HG03097 (cell line): ENCODE data around the gene RBPJL.
"Not testable (repeated sequence)": the region's sequence is repeated elsewhere in the genome, so short reads cannot be mapped to it uniquely, and the experiment has no call there.

ENCODE experiments used
- ATAC-seq: cut with Tn5 transposase; IDR thresholded peaks from one replicate; pipeline ENCODE4 v1.9.1; 2021; ENCODE audit not compliant: unreplicated experiment, low FRiP score

Gene RBPJL

DNA sequence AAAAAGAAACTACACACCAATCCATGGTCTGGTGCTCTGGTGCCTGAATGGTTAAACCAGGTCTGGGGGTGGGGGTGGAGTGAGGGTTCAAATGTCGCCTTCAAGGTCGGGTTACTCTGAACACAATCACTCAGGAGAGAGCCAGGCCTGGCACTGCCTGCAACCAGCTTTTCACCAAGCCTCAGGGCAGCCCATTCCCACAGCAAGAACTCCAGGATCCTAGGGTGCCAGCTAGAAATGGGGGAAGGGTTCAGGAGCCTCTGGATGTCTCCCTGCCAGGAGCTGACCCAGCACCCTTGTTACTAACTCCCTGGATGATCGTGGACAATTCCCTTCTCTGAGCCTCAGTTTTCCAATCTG, 34.9 kb downstream of the RBPJL start:
- ATAC-seq, result no peak

DNA sequence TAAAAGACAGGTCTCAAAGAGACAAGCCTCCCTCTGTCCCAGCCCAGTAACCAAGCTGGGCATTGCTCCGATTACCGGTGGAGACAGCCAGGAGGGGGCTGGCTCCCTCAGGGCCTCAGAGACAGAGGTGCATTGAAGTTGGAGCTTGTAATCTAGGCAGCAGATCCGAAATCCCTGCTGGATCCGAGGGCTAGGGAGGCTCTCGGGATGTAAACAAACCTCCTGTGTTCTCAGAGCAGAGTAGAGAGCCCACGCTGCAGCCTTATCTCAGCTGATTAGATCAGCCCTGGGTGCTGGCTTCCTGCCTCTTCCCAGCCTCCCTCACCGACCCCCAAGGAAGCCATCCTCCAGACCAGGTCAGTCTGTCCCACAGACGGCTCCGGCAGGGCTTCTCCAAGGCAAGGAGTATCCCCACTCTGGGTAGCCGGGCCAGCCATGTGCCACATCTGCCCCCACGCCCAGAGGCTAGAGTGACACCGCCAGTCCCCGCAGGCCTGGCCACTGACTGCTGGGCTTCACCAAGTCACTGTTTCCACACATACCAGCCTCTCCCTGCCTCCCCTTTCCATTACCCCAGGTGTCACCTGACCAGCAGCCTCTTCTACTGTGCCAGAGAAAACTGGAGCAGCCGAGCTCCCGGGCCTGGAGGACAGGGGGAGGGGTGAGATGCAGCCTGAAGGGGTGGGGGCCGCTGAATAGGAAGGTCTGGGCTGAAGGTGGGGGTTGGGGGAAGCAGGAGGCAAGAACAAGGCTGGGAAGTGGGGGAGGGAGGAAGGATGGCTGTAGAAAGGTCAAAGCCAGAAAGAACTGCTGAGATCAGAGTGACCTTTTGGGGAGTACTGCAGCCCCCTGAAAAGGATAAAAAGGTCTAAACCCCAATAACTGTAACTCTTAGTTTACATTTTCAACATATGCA, 35.6 kb downstream of the RBPJL start:
- ATAC-seq, result no peak

- ATAC-seq, result no peak
Observed at GRCh38 chr20:45342855-45343531, 36.4 kb downstream of the RBPJL start.

DNA sequence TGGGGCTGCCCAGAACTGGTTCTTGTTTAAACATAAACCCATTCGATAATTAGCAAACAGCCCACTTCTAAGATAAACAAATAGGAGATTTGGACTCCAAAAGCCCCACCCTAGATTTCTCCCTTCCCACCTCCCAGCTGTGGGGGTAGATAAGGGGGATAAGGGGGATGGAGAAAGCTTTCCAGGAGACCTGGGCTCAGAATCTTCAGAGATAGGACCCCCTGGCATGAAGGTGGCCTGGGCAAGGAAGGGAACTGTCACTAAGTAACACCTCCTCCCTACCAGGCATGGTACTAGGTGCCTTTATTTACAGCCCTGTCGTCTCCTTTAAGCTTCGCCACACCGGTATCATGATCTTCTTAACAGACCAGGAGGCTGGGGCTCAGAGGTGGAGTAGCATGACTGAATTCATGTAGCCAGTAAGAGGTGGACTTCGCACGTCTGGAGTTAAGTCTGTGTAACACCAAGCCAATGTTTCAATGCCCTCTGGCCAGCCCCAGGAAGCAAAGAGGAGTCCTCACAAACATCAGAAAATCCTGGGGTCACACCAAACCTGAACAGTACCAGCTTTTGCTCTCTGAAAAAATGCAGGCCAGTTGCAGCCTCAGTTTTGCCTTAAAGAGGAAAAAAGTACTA, 37.0 kb downstream of the RBPJL start:
- ATAC-seq, result no peak

- ATAC-seq, result no peak
Observed at GRCh38 chr20:45344168-45344860, 37.7 kb downstream of the RBPJL start.

- ATAC-seq, result no peak
Observed at GRCh38 chr20:45345104-45345936, 38.7 kb downstream of the RBPJL start.

- no peak for ATAC-seq
Observed at GRCh38 chr20:45346291-45346718, 39.7 kb downstream of the RBPJL start.

- no peak for ATAC-seq
Observed at GRCh38 chr20:45346851-45347250, 40.2 kb downstream of the RBPJL start.

DNA sequence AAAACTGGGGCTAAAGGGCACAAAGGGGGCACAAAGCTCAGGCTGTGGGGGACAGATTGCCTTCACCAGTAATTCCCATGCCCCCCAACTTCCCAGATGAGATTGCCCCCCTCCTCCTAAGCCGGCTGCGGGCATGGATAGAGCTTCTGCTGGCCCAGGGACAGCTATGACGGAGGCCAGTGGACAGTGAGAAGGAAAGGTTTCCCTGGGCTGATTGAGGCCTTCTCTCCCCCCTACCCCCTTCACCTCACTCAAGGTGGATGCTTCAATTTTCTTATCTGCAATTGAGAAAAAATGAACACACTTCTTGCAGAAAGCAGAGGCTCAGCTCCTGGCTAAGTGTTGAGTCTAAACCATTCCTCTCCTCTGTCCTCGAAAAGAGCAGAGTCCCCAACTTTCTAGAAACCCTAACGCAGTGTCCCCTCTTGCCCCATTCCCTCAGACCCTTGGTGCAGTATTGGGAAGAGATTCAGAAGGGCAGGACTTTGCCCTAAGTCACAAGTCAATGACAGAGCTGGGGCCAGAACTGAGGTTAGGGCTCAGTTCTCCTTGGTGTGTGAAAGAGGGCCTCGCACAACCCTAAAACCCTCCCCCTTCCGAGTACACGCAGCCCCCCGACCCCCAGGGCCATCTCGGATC, 40.8 kb downstream of the RBPJL start:
- no peak for ATAC-seq

DNA sequence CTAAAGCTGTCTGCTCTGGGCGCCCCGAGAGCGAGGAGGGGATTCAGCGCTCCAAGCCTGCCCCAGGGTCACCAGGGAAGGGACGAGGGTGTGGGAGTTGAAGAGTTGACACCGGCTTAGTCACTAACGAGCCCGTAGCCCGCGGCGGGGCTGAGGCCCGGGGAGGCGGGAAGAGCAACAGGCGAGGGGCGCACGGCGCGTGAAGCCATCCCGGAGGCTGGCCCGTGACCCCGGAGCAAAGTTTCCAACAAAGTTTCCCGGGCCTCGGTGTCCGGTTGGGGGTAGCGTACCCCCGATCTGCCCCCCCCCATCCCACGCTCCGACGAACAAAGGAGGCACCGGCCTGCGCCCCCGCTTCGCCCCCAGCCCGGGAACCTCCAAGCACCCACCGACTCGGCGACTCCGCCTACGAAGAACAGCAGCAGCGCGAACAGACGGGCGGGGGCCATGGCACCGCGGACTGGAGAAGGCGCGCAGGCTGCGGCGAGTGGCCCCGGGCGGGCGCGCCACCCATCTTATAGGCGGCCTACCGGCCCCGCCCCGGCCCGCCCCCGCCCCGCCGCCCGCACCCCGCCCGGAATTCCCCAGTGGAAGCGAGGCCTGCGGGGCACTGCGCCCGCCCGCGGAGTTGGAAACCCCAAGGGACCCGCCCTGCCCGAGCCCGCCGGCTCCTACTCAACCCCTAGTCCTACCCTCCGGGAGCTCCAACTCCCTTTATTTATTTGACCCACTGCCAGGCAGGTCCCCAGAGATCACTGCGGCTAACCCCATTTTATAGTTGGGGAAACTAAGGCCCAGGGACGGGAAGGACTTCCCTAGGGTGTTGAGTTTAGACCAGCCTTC, 41.5 kb downstream of the RBPJL start, which contains the start of gene SDC4:
SDC4 (minus strand) TSS at position 489 of the 843 bp plus-strand sequence; CDS start at position 449, 40 bp downstream.
- no peak for ATAC-seq

DNA sequence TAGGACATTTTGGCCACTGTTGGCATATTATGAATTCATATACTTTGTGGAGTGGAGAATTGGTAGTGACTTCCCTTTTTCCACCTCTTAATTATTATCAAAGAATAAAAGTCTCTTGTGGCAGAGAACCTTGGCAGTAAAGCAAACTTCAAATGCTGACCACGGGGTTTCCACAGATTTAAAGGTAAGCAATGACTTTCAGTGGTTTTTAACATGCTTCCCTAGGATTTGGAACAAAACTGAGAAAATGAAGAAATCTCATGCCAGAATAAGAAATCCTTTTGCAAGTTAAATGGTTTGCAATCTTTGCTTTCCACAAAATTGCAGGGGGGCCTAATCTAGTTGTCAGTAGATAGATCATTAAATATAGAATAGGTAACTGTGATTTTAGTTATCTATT, 43.6 kb downstream of the RBPJL start:
- no peak for ATAC-seq

DNA sequence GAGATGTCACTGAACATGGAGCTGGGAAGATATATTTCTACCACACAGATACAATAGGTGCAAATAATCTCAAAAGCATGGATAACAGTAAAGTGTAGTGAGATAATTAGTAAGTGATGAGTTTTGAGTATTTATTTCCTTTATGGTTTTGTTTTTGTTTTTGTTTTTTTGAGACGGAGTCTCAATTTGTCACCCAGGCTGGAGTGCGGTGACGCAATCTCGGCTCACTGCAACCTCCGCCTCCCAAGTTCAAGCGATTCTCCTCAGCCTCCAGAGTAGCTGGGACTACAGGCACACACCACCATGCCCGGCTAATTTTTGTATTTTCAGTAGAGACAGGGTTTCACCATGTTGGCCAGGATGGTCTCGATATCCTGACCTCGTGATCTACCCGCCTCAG, 44.2 kb downstream of the RBPJL start:
- not testable (repeated sequence) for ATAC-seq

DNA sequence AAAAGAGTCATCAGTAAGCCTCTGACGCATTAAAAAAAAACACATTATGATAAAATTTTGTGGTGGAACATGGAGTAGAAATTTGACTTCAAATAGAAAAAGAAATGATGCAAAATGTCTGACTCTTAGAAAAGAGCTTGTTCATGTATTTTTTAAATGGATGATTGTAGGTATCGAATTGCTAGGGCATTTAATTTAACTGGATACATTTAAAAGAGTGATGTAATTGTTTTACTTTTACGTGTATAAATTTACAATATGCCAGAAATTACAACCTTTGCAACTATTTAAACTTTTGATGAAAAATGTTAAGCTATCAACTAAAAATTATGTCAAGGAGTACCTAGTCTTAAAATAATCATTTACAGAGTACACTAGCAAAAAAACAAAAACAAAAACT, 46.1 kb downstream of the RBPJL start:
- ATAC-seq, result no peak

GRCh38 chr20:45353746-45354145, 47.1 kb downstream of the RBPJL start:
- no peak for ATAC-seq

DNA sequence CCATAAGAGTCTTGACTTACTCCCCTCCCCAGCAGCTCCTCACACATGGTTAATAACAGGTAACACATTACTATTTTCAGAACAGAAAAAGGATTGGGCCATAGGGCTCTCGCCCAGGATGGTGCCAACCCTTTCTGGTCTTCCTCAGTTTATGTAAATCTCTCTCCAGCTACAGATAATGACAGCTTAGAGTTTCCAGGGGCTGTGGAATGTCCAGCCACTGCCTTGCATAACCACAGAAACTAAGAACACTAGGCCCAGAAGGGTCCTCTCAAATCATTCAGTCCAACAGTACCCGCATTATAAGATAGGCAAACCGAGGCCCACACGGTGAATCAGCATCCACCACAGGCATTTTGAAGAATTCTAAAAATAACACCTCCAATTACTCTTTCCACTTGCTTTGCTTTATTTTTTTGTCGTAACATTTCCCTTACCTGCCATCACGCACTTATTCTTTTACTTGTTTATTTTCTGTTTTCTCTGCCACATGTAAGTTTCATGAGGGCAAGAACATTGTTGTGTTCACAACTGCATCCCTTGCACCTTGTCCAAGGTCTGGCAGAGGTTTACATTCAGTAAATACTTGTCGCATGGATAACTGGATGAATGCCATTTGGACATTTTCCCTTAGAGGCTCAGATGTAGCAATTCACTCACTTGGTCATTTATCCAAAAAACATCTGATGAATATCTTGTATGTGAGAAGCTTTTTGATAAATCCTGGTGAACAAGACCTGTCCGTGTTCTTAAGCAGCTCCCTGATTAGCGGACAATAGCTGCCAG, 48.0 kb downstream of the RBPJL start:
- no peak for ATAC-seq

DNA sequence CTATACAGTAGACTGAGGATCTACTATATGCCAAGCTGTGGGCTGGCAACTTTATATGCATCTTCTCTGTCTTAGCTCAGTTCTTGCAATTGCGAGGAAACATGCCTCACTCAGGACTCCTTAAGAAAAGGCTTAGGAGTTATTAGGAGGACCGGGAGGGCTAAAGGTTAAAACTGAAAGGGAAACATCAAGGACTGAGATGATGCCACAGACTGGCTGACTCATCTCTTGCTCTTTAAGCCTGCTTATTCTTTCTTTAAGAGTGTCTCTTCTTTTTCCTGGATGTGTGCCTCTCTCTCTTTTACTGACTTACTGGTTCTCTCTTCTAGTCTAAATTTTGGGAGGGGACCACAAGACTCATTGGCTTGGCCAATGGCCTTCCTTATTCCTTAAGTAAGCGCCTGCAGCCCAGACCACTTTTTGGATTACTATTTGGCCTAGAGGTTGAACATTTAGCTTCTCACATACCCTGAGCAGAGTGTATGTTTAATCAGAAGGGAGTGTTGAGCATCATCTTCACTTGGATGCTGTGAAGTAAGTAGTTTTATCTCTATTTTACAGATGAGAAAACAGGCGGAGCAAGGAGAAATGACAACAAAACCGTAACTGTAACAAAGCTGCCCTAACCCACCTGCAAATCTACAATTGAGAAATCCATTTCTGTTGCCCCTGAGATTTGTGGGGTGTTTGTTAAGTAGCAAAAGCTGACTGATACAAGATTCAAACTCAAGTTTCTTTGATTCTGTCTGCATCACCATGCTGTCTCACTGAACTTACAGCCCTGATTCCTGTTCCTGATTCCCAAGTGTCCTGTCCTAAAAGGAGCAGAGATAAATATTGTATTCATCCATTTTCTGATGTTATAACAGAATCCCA, 48.8 kb downstream of the RBPJL start:
- no peak for ATAC-seq
